Keratinocyte (primary cell): Measurements from ENCODE around the gene LPIN3. TPM values are rescaled to one million over a fixed set of nuclear protein-coding genes. Genes with fewer than 3 reads are reported as not detected.

ENCODE experiments used
- DNase-seq: peaks from one replicate; pipeline ENCODE4 v3.0.0-alpha.2; 2011; ENCODE audit warnings: low read depth, missing footprints, low spot score
- FAIRE-seq: peaks from 2 replicates; lab custom pipeline; 2011; peaks lifted over from hg19 to GRCh38; lab: Jason Lieb, UNC
- H2AFZ ChIP-seq: 2 replicates; pipeline ENCODE4 v1.6.0; 2012; ENCODE audit warnings: low read length, control low read depth, inconsistent platforms; ENCODE audit not compliant: control insufficient read depth
- H3K27ac ChIP-seq: 2 replicates; pipeline ENCODE4 v1.5.1; 2011; ENCODE audit warnings: low read length; ENCODE audit not compliant: control insufficient read depth, insufficient read depth
- H3K27me3 ChIP-seq: 3 replicates; pipeline ENCODE4 v1.6.0; 2011; ENCODE audit warnings: low read length; ENCODE audit not compliant: control insufficient read depth, insufficient read depth; ENCODE audit errors: extremely low read depth
- H3K36me3 ChIP-seq, 2 experiments: 2 replicates in 1 of 2; 3 replicates in 1 of 2; pipeline ENCODE4 v1.5.1; 2011; ENCODE audit warnings: low read length in 2 of 2, mild to moderate bottlenecking in 1 of 2; ENCODE audit not compliant: control insufficient read depth in 2 of 2, insufficient read depth in 2 of 2; ENCODE audit errors: extremely low read depth in 1 of 2
- H3K4me1 ChIP-seq: 3 replicates; pipeline ENCODE4 v1.5.1; 2011; ENCODE audit warnings: low read length; ENCODE audit not compliant: control insufficient read depth, insufficient read depth; ENCODE audit errors: extremely low read depth
- H3K4me2 ChIP-seq: 3 replicates; pipeline ENCODE4 v1.6.0; 2011; ENCODE audit warnings: low read depth, low read length; ENCODE audit not compliant: control insufficient read depth, insufficient read depth; ENCODE audit errors: extremely low read depth
- H3K4me3 ChIP-seq, 3 experiments: fragments of 200-600 bp in 1 of 3; sonication (generic) in 1 of 3; 2 replicates in 2 of 3; 3 replicates in 1 of 3; pipeline ENCODE4 v1.5.1; 2011 to 2016; ENCODE audit warnings: low read length in 3 of 3, mild to moderate bottlenecking in 3 of 3, control low read depth in 2 of 3, inconsistent platforms in 1 of 3, low read depth in 1 of 3, mixed read lengths in 1 of 3, mixed run types in 1 of 3, moderate library complexity in 1 of 3; ENCODE audit not compliant: control insufficient read depth in 2 of 3, insufficient read depth in 2 of 3; ENCODE audit errors: extremely low read depth in 1 of 3
- H3K79me2 ChIP-seq: 2 replicates; pipeline ENCODE4 v1.6.0; 2012; ENCODE audit warnings: low read length; ENCODE audit not compliant: control insufficient read depth, insufficient read depth
- H3K9ac ChIP-seq: 3 replicates; pipeline ENCODE4 v1.6.0; 2011; ENCODE audit warnings: low read length; ENCODE audit not compliant: control insufficient read depth, insufficient read depth; ENCODE audit errors: extremely low read depth
- H3K9me1 ChIP-seq: 3 replicates; pipeline ENCODE4 v1.6.0; 2011; ENCODE audit warnings: low read length; ENCODE audit not compliant: control insufficient read depth, insufficient read depth; ENCODE audit errors: extremely low read depth
- H3K9me3 ChIP-seq: 2 replicates; pipeline ENCODE4 v1.5.1; 2012; ENCODE audit warnings: low read depth, low read length; ENCODE audit not compliant: control insufficient read depth
- H4K20me1 ChIP-seq: 3 replicates; pipeline ENCODE4 v1.6.0; 2011; ENCODE audit warnings: low read length; ENCODE audit not compliant: control insufficient read depth, insufficient read depth; ENCODE audit errors: extremely low read depth
- EZH2 ChIP-seq: IDR thresholded peaks from one replicate; pipeline ENCODE4 v1.6.1; 2012; ENCODE audit warnings: inconsistent platforms, mild to moderate bottlenecking, low read length, moderate library complexity
- dilution Hi-C: fragments of 300-500 bp; cut with MboI; formaldehyde crosslinking; loops from one replicate; pipeline ENCODE4 v1.7.0; 2020; ENCODE audit warnings: low sequenced_read_pairs; ENCODE audit not compliant: extremely low pct_ligation_motif_present
- polyA plus RNA-seq, 5 experiments: library from polyadenylated mRNA; depleted of rRNA in 3 of 5; stranded (reverse) in 3 of 5; stranded (forward) in 1 of 5; unstranded in 1 of 5; fragments of >200 nt; gene quantifications; 1 replicate in 1 of 5; 2 replicates in 3 of 5; 3 replicates in 1 of 5; pipeline versions ENCODE4 v1.2.1 to v1.2.3, GENCODE V29; 2011 to 2012; ENCODE audit warnings: missing spikeins in 2 of 5, low read depth in 1 of 5, low replicate concordance in 1 of 5
- TF ChIP-seq, protein P1 (sequence below), 3 experiments: IDR thresholded peaks in 1 of 3; conservative IDR thresholded peaks in 1 of 3; optimal IDR thresholded peaks in 1 of 3; 2 replicates in 2 of 3; 3 replicates in 1 of 3; pipeline versions ENCODE3 to v1.5.1; 2011; ENCODE audit warnings: low read length in 3 of 3, mild to moderate bottlenecking in 3 of 3, moderate library complexity in 2 of 3, control low read depth in 1 of 3, inconsistent platforms in 1 of 3; ENCODE audit not compliant: insufficient read depth in 2 of 3; ENCODE audit errors: extremely low read depth in 1 of 3

The LPIN3 gene
- polyA plus RNA-seq, 1 donor (not counting 4 experiments of a cell fraction or from before 2014, with no cell fraction given), result 15.6 TPM

- dilution Hi-C loops, result no loop called here
- no peaks in the 10 kb centered on the region for H3K9me1 ChIP-seq
- no peaks in the 10 kb centered on the region for H3K36me3 ChIP-seq
- no peak overlapping the region for H3K4me3 ChIP-seq
- TF ChIP-seq, protein P1, sequence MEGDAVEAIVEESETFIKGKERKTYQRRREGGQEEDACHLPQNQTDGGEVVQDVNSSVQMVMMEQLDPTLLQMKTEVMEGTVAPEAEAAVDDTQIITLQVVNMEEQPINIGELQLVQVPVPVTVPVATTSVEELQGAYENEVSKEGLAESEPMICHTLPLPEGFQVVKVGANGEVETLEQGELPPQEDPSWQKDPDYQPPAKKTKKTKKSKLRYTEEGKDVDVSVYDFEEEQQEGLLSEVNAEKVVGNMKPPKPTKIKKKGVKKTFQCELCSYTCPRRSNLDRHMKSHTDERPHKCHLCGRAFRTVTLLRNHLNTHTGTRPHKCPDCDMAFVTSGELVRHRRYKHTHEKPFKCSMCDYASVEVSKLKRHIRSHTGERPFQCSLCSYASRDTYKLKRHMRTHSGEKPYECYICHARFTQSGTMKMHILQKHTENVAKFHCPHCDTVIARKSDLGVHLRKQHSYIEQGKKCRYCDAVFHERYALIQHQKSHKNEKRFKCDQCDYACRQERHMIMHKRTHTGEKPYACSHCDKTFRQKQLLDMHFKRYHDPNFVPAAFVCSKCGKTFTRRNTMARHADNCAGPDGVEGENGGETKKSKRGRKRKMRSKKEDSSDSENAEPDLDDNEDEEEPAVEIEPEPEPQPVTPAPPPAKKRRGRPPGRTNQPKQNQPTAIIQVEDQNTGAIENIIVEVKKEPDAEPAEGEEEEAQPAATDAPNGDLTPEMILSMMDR (optimal IDR thresholded peaks at IDR 0.05 in 1 of 3, IDR thresholded peaks at IDR 0.05 in 1 of 3, conservative IDR thresholded peaks at IDR 0.05 in 1 of 3; ENCODE audit: extremely low read depth in 1 of 3, insufficient read depth in 2 of 3, low read length in 3 of 3), result no peak
- TF ChIP-seq EZH2, result no peak
- no peak for DNase-seq
- H3K9ac ChIP-seq, result no peak overlapping the region
- no peaks in the 10 kb centered on the region for H3K27me3 ChIP-seq
- FAIRE-seq, result no peak
- H3K79me2 ChIP-seq, result no peaks in the 10 kb centered on the region
- peak overlapping the region; percentile 12 for H2AFZ ChIP-seq
- H3K27ac ChIP-seq, result no peak overlapping the region
- no peak overlapping the region for H3K4me2 ChIP-seq
- peaks cover 18% of the 10 kb centered on the region for H3K4me1 ChIP-seq
- H3K9me3 ChIP-seq, result no peaks in the 10 kb centered on the region
- no peaks in the 10 kb centered on the region for H4K20me1 ChIP-seq
Observed at GRCh38 chr20:41327178-41327577, 13.4 kb upstream of the LPIN3 start.

GRCh38 chr20:41329435-41330342 is 10.9 kb upstream of the LPIN3 start:
- no peaks in the 10 kb centered on the region for H3K79me2 ChIP-seq
- H3K4me3 ChIP-seq, result no peak overlapping the region
- TF ChIP-seq EZH2, result no peak
- no peaks in the 10 kb centered on the region for H3K9me3 ChIP-seq
- no peaks in the 10 kb centered on the region for H4K20me1 ChIP-seq
- no peaks in the 10 kb centered on the region for H3K9me1 ChIP-seq
- no peaks in the 10 kb centered on the region for H3K27me3 ChIP-seq
- H3K9ac ChIP-seq, result peak overlapping the region; percentile 7
- dilution Hi-C loops, result no loop called here
- peaks cover 18% of the 10 kb centered on the region for H3K4me1 ChIP-seq
- H3K4me2 ChIP-seq, result peak overlapping the region; percentile 39
- no peaks in the 10 kb centered on the region for H3K36me3 ChIP-seq
- FAIRE-seq (peak; percentile 93), DNase-seq (peak; percentile 89)
- H2AFZ ChIP-seq, result peak overlapping the region; percentile 61
- H3K27ac ChIP-seq, result peak overlapping the region; percentile 47
